IMR-90 (cell line): ENCODE results near the gene SMYD1. TPM values are rescaled to one million over a fixed set of nuclear protein-coding genes. Genes with fewer than 3 reads are reported as not detected.

Experiments
- ATAC-seq: fragments of 200-7000 bp; cut with Tn5 transposase; 2 replicates; pipeline ENCODE4 v1.9.1; 2020; ENCODE audit warnings: low read depth, mild to moderate bottlenecking, moderate library complexity
- BruUV-seq: library from RNA; stranded (reverse); fragments of 400-500 nt; replicated peaks from 2 replicates; lab custom pipeline; 2021; lab: Mats Ljungman, UMichigan
- CTCF ChIA-PET: fragments of 300-600 bp; formaldehyde crosslinking; extraction: SDS; loops from one replicate; lab custom pipeline; 2021; ENCODE audit warnings: antibody characterized with exemption; lab: Yijun Ruan, JAX
- POLR2A ChIA-PET: fragments of 300-600 bp; sonication (Branson Sonifier 250); formaldehyde crosslinking; loops from one replicate; lab custom pipeline; 2022; ENCODE audit warnings: antibody characterized with exemption; ENCODE audit not compliant: unreplicated experiment; lab: Charles Lee
- DNase-seq: peaks from one replicate; pipeline ENCODE4 v3.0.0; 2013
- H2AFZ ChIP-seq: replicated peaks from 2 replicates; pipeline ENCODE3; 2013; ENCODE audit warnings: low read length, mild to moderate bottlenecking; ENCODE audit not compliant: poor library complexity
- H2AK5ac ChIP-seq: 2 replicates; pipeline ENCODE4 v1.6.1; 2013; ENCODE audit warnings: low read depth, low read length, inconsistent platforms
- H2AK9ac ChIP-seq: replicated peaks from 2 replicates; pipeline ENCODE3; 2013; ENCODE audit warnings: mild to moderate bottlenecking, low read depth, low read length, moderate library complexity; ENCODE audit not compliant: poor library complexity
- H2BK120ac ChIP-seq: 2 replicates; pipeline ENCODE4 v1.6.1; 2013; ENCODE audit warnings: low read depth, low read length, inconsistent platforms
- H2BK15ac ChIP-seq: 3 replicates; pipeline ENCODE4 v1.6.1; 2013; ENCODE audit warnings: low read depth, low read length, inconsistent platforms
- H2BK20ac ChIP-seq: 2 replicates; pipeline ENCODE4 v1.6.1; 2013; ENCODE audit warnings: low read depth, mild to moderate bottlenecking, inconsistent platforms, low read length, moderate library complexity
- H2BK5ac ChIP-seq: 2 replicates; pipeline ENCODE4 v1.6.1; 2013; ENCODE audit warnings: mild to moderate bottlenecking, low read depth, low read length, inconsistent platforms; ENCODE audit not compliant: poor library complexity, severe bottlenecking
- H3K14ac ChIP-seq: replicated peaks from 2 replicates; pipeline ENCODE4 v1.6.1; 2013; ENCODE audit warnings: low read depth, low read length, inconsistent platforms
- H3K18ac ChIP-seq: 2 replicates; pipeline ENCODE4 v1.6.1; 2013; ENCODE audit warnings: low read depth, low read length, control low read depth
- H3K23ac ChIP-seq: 2 replicates; pipeline ENCODE4 v1.6.1; 2013; ENCODE audit warnings: low read depth, low read length, inconsistent platforms
- H3K27ac ChIP-seq: 2 replicates; pipeline ENCODE4 v1.5.1; 2013; ENCODE audit warnings: mild to moderate bottlenecking, control low read depth, low read length; ENCODE audit not compliant: insufficient read depth
- H3K27me3 ChIP-seq: 2 replicates; pipeline ENCODE4 v1.6.1; 2013; ENCODE audit warnings: low read length; ENCODE audit not compliant: control insufficient read depth, insufficient read depth
- H3K36me3 ChIP-seq: 2 replicates; pipeline ENCODE4 v1.6.1; 2013; ENCODE audit warnings: low read length, mixed read lengths; ENCODE audit not compliant: control insufficient read depth, insufficient read depth
- H3K4ac ChIP-seq: 2 replicates; pipeline ENCODE4 v1.6.1; 2013; ENCODE audit warnings: low read depth, low read length, inconsistent platforms
- H3K4me1 ChIP-seq: 2 replicates; pipeline ENCODE4 v1.6.1; 2013; ENCODE audit warnings: low read length, mixed read lengths; ENCODE audit not compliant: control insufficient read depth, insufficient read depth
- H3K4me2 ChIP-seq: 2 replicates; pipeline ENCODE4 v1.6.1; 2013; ENCODE audit warnings: low read depth, mild to moderate bottlenecking, control low read depth, low read length, moderate library complexity
- H3K4me3 ChIP-seq: 2 replicates; pipeline ENCODE4 v1.5.1; 2013; ENCODE audit warnings: low read depth, mild to moderate bottlenecking, control low read depth, low read length, moderate library complexity; ENCODE audit not compliant: insufficient read depth
- H3K56ac ChIP-seq: 2 replicates; pipeline ENCODE4 v1.6.1; 2013; ENCODE audit warnings: low read length, inconsistent platforms; ENCODE audit not compliant: insufficient read depth; ENCODE audit errors: extremely low read depth
- H3K79me1 ChIP-seq, 2 experiments: 2 replicates each; pipeline ENCODE4 v1.6.1; 2013; ENCODE audit warnings: low read length in 2 of 2, inconsistent platforms in 1 of 2, low read depth in 1 of 2
- H3K9ac ChIP-seq: 2 replicates; pipeline ENCODE4 v1.6.1; 2013; ENCODE audit warnings: low read depth, low read length, control low read depth
- H3K9me1 ChIP-seq: 2 replicates; pipeline ENCODE4 v1.6.1; 2013; ENCODE audit warnings: low read length, inconsistent platforms; ENCODE audit not compliant: insufficient read depth
- H3K9me3 ChIP-seq: 2 replicates; pipeline ENCODE4 v1.6.1; 2013; ENCODE audit warnings: low read length; ENCODE audit not compliant: control insufficient read depth, insufficient read depth
- H4K20me1 ChIP-seq: 2 replicates; pipeline ENCODE4 v1.6.1; 2013; ENCODE audit warnings: low read length, inconsistent platforms; ENCODE audit not compliant: insufficient read depth
- H4K5ac ChIP-seq: 2 replicates; pipeline ENCODE4 v1.6.1; 2013; ENCODE audit warnings: mild to moderate bottlenecking, low read depth, low read length, control low read depth
- H4K8ac ChIP-seq, 2 experiments: 2 replicates each; pipeline ENCODE4 v1.6.1; 2013; ENCODE audit warnings: low read depth in 2 of 2, low read length in 2 of 2, control low read depth in 1 of 2, inconsistent platforms in 1 of 2
- H4K91ac ChIP-seq: 2 replicates; pipeline ENCODE4 v1.6.1; 2013; ENCODE audit warnings: low read depth, low read length, inconsistent platforms; ENCODE audit not compliant: insufficient read depth
- MXI1 ChIP-seq: IDR thresholded peaks from 2 replicates; pipeline ENCODE4 v1.6.1; 2012; ENCODE audit warnings: low read depth, mild to moderate bottlenecking, low read length, moderate library complexity, borderline replicate concordance
- WGBS, 2 experiments: methylation state at CpG; one replicate each; pipeline versions ENCODE4 v1.1.5 to v1.1.7; 2013; ENCODE audit warnings: missing lambda C conversion rate in 2 of 2; ENCODE audit not compliant: insufficient read length in 1 of 2; ENCODE audit errors: extremely low coverage in 2 of 2; 5-methylcytosine and 5-hydroxymethylcytosine counted together
- dilution Hi-C: fragments of 300-500 bp; cut with HindIII; formaldehyde crosslinking; loops from one replicate; pipeline ENCODE4 v1.14.3; 2018; ENCODE audit warnings: low sequenced_read_pairs; ENCODE audit not compliant: unreplicated experiment
- in situ Hi-C: fragments of 300-500 bp; cut with MboI; formaldehyde crosslinking; loops from 3 replicates; pipeline ENCODE4 v1.14.3; 2019; ENCODE audit warnings: low sequenced_read_pairs, inconsistent platforms, mixed read lengths
- intact Hi-C: fragments of 100-400 bp; cut with micrococcal nuclease; formaldehyde crosslinking; loops from 2 replicates; pipeline ENCODE4 v1.10.0; 2022
- polyA plus RNA-seq, 3 experiments: library from polyadenylated mRNA; depleted of rRNA; stranded (reverse); fragments of >200 nt; gene quantifications; 2 replicates each; pipeline ENCODE4 v1.2.3, GENCODE V29; 2012; ENCODE audit warnings: low replicate concordance in 1 of 3
- total RNA-seq: library from RNA; depleted of rRNA; stranded (reverse); fragments of >200 nt; gene quantifications from 2 replicates; pipeline ENCODE4 v1.2.3, GENCODE V29; 2012

The SMYD1 gene
- total and polyA plus RNA-seq, 2 of the 4 experiments (the other 2 are of a cell fraction), result not detected

DNA sequence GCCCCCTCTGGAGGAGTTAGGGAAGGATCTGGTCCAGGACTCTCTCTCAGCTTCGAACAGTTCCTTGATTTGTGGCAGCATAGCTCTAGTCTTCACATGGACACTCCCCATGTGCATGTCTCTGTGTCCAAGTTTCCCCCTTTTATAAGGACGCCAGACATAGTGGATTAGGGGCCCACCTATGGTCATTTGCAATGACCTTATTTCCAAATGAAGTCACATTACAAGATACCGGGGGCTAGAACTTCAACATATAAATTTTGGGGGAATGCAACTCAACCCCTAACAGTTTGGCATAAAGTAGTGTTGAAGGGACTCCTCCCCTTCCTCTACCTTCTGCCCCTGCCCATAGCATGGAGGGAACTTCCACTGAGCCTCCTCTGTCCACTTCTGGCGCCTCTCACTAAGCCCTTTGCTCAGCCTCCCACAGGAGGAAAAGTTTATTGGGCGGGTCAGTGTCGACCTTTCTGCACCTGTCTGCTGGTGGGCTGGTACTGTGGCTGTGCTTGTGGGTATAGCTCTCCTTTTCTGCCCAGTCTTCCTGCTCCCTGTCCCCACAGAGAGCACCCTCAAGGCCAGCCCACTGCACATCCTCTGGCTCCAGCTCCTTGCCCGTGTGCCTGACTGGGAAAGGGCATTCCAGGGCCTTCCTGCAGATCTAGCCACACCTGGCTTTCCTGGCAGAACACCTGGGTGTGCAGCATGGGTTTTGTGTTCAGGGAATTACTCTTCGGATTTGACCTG, 54.7 kb downstream of the SMYD1 start:
- no peak overlapping the region for H3K9ac ChIP-seq
- no peak overlapping the region for H2AK5ac ChIP-seq
- no peak overlapping the region for H3K27ac ChIP-seq
- no peak overlapping the region for H2AFZ ChIP-seq
- DNase-seq (no peak), ATAC-seq (no peak)
- no peak overlapping the region for H3K4ac ChIP-seq
- H2BK5ac ChIP-seq, result no peak overlapping the region
- intact Hi-C loops (no loop called here), dilution Hi-C loops (no loop called here), in situ Hi-C loops (no loop called here)
- H3K79me1 ChIP-seq, result no peaks in the 10 kb centered on the region
- H3K9me3 ChIP-seq, result no peaks in the 10 kb centered on the region
- H3K4me2 ChIP-seq, result no peak overlapping the region
- H2BK20ac ChIP-seq, result no peak overlapping the region
- H3K27me3 ChIP-seq, result peaks cover 11% of the 10 kb centered on the region
- H3K14ac ChIP-seq, result no peak overlapping the region
- no peak overlapping the region for H3K4me3 ChIP-seq
- POLR2A ChIA-PET, result no interaction called here
- H4K20me1 ChIP-seq, result no peaks in the 10 kb centered on the region
- no peak overlapping the region for H4K91ac ChIP-seq
- H3K9me1 ChIP-seq, result no peaks in the 10 kb centered on the region
- CTCF ChIA-PET, result no interaction called here
- no TSS peak for BruUV-seq
- no peak overlapping the region for H3K56ac ChIP-seq
- H2BK15ac ChIP-seq, result no peak overlapping the region
- H3K4me1 ChIP-seq, result no peaks in the 10 kb centered on the region
- no peak overlapping the region for H4K5ac ChIP-seq
- no peak overlapping the region for H3K18ac ChIP-seq
- WGBS, 2 experiments, result 33% methylated on average over 1 of the region's 8 CpGs; no CpG with 5 or more reads in 1 of the 2 experiments
- H2BK120ac ChIP-seq, result no peak overlapping the region
- no peak for TF ChIP-seq MXI1
- no peaks in the 10 kb centered on the region for H3K36me3 ChIP-seq
- no peak overlapping the region for H4K8ac ChIP-seq
- no peak overlapping the region for H2AK9ac ChIP-seq
- H3K23ac ChIP-seq, result no peak overlapping the region
